ENCODE data around the gene SNX13. TPM values are rescaled to one million over a fixed set of nuclear protein-coding genes. Genes with fewer than 3 reads are reported as not detected.

Gene SNX13
- total RNA-seq, 1 experiment from 2014 or later = 41.8 TPM

- Histone ChIP-seq H3K9me3 (no peaks in the 10 kb centered on the region), H3K4me1 (no peaks in the 10 kb centered on the region), H3K4me3 (ENCODE audit: low read depth, low read length) (no peak overlapping the region), H3K27me3 (replicated peaks; ENCODE audit: control insufficient read depth, insufficient read depth, low read length) (no peaks in the 10 kb centered on the region), H3K36me3 (ENCODE audit: control insufficient read depth, insufficient read depth, low read length) (no peaks in the 10 kb centered on the region)
- intact Hi-C loops (cut with micrococcal nuclease; ENCODE audit: unreplicated experiment) = no loop called here
- no TSS peak for BruUV-seq (replicated peaks)
- POLR2A ChIA-PET = no interaction called here
- CTCF ChIA-PET = no interaction called here
- no peak for DNase-seq
- H3K36me3 Mint-ChIP-seq (ENCODE audit: insufficient read depth, unreplicated experiment) = no peaks in the 10 kb centered on the region
- H3K4me1 Mint-ChIP-seq (ENCODE audit: low read depth, unreplicated experiment) = no peaks in the 10 kb centered on the region
- no peaks in the 10 kb centered on the region for H3K9me3 Mint-ChIP-seq (ENCODE audit: unreplicated experiment)
- H3K27me3 Mint-ChIP-seq (ENCODE audit: insufficient read depth, unreplicated experiment) = no peaks in the 10 kb centered on the region
- no peak overlapping the region for H3K27ac Mint-ChIP-seq (ENCODE audit: unreplicated experiment)
- no peak for TF ChIP-seq CTCF (IDR thresholded peaks at IDR 0.05; ENCODE audit: insufficient read depth in 1 of 2, low read depth in 1 of 2, low read length in 1 of 2, severe bottlenecking in 1 of 2, unreplicated experiment in 1 of 2)
- H3K4me3 Mint-ChIP-seq (ENCODE audit: unreplicated experiment) = no peak overlapping the region
Measured at GRCh38 chr7:17957871-17958270, 17.6 kb upstream of the SNX13 start.

- no peaks in the 10 kb centered on the region; the same call in 1 of the 2 replicates for H3K4me1 ChIP-seq
- no peaks in the 10 kb centered on the region for H3K36me3 Mint-ChIP-seq (ENCODE audit: insufficient read depth, unreplicated experiment)
- intact Hi-C loops (cut with micrococcal nuclease; ENCODE audit: unreplicated experiment) = no loop called here
- H3K4me3 ChIP-seq (ENCODE audit: low read depth, low read length) = no peak overlapping the region
- no peaks in the 10 kb centered on the region for H3K27me3 ChIP-seq (replicated peaks; ENCODE audit: control insufficient read depth, insufficient read depth, low read length)
- ChIA-PET CTCF (no interaction called here), POLR2A (no interaction called here)
- no peaks in the 10 kb centered on the region for H3K9me3 ChIP-seq
- TF ChIP-seq CTCF (IDR thresholded peaks at IDR 0.05; ENCODE audit: insufficient read depth in 1 of 2, low read depth in 1 of 2, low read length in 1 of 2, severe bottlenecking in 1 of 2, unreplicated experiment in 1 of 2) = no peak
- no peak overlapping the region for H3K27ac Mint-ChIP-seq (ENCODE audit: unreplicated experiment)
- no peaks in the 10 kb centered on the region for H3K27me3 Mint-ChIP-seq (ENCODE audit: insufficient read depth, unreplicated experiment)
- H3K9me3 Mint-ChIP-seq (ENCODE audit: unreplicated experiment) = no peaks in the 10 kb centered on the region
- no peaks in the 10 kb centered on the region for H3K36me3 ChIP-seq (ENCODE audit: control insufficient read depth, insufficient read depth, low read length)
- BruUV-seq (replicated peaks) = no TSS peak
- no peak overlapping the region for H3K4me3 Mint-ChIP-seq (ENCODE audit: unreplicated experiment)
- DNase-seq = no peak
- no peaks in the 10 kb centered on the region for H3K4me1 Mint-ChIP-seq (ENCODE audit: low read depth, unreplicated experiment)
Measured at GRCh38 chr7:17952387-17952786, 12.1 kb upstream of the SNX13 start.

- ChIA-PET CTCF (no interaction called here), POLR2A (no interaction called here)
- Mint-ChIP-seq H3K36me3 (ENCODE audit: insufficient read depth, unreplicated experiment) (no peaks in the 10 kb centered on the region), H3K27me3 (ENCODE audit: insufficient read depth, unreplicated experiment) (no peaks in the 10 kb centered on the region), H3K27ac (ENCODE audit: unreplicated experiment) (no peak overlapping the region), H3K4me3 (ENCODE audit: unreplicated experiment) (no peak overlapping the region), H3K9me3 (ENCODE audit: unreplicated experiment) (no peaks in the 10 kb centered on the region), H3K4me1 (ENCODE audit: low read depth, unreplicated experiment) (no peaks in the 10 kb centered on the region)
- no peak for TF ChIP-seq CTCF (IDR thresholded peaks at IDR 0.05; ENCODE audit: insufficient read depth in 1 of 2, low read depth in 1 of 2, low read length in 1 of 2, severe bottlenecking in 1 of 2, unreplicated experiment in 1 of 2)
- Histone ChIP-seq H3K4me1 (no peaks in the 10 kb centered on the region; the same call in 1 of the 2 replicates), H3K4me3 (ENCODE audit: low read depth, low read length) (no peak overlapping the region), H3K27me3 (replicated peaks; ENCODE audit: control insufficient read depth, insufficient read depth, low read length) (no peaks in the 10 kb centered on the region), H3K36me3 (ENCODE audit: control insufficient read depth, insufficient read depth, low read length) (no peaks in the 10 kb centered on the region), H3K9me3 (no peaks in the 10 kb centered on the region)
- BruUV-seq (replicated peaks) = no TSS peak
- DNase-seq = no peak
- intact Hi-C loops (cut with micrococcal nuclease; ENCODE audit: unreplicated experiment) = no loop called here
Measured at GRCh38 chr7:17951742-17952254, 11.5 kb upstream of the SNX13 start.

All from Caco-2 (cell line).